Adrenal gland (tissue), 5 donors: Measurements from ENCODE around the gene PHACTR3.
"Not testable (repeated sequence)": the region's sequence is repeated elsewhere in the genome, so short reads cannot be mapped to it uniquely, and the experiment has no call there.

Experiments used
- POLR2A ChIP-seq, 2 donors: fragments of 450-650 bp; IDR thresholded peaks; one replicate each; pipeline ENCODE4 v1.6.1; 2017; ENCODE audit warnings: antibody characterized with exemption in 2 of 2, mild to moderate bottlenecking in 2 of 2, moderate library complexity in 1 of 2
- TF ChIP-seq, protein P1 (sequence below), 6 experiments: fragments of 450-650 bp in 4 of 6; fragments of 200-600 bp in 2 of 6; sonication (generic) in 1 of 6; IDR thresholded peaks; 1 replicate in 5 of 6; 2 replicates in 1 of 6; pipeline versions ENCODE4 v1.5.1 to v1.8.0; 2016 to 2021; ENCODE audit warnings: antibody characterized with exemption in 6 of 6, mild to moderate bottlenecking in 2 of 6, moderate library complexity in 1 of 6
- donor health status: DM: no; HTN: no; CAD: no.

DNA sequence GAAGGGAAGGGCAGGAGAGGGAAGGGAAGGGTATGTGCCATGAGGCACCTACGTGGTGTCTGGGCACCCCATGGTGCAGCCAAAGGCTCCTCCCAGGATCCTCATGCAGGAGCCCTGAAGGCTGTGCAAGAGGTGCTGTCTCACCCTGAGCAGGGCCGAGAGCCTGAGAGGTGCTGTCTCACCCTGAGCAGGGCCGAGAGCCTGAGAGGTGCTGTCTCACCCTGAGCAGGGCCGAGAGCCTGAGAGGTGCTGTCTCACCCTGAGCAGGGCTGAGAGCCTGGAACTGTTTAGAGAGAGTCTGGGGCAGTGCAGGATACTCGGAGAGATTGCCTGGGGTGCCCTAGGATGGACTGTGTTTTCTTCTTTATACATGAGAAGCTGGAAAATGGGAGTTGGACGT, 14.2 kb downstream of the PHACTR3 start:
- TF ChIP-seq, protein P1, sequence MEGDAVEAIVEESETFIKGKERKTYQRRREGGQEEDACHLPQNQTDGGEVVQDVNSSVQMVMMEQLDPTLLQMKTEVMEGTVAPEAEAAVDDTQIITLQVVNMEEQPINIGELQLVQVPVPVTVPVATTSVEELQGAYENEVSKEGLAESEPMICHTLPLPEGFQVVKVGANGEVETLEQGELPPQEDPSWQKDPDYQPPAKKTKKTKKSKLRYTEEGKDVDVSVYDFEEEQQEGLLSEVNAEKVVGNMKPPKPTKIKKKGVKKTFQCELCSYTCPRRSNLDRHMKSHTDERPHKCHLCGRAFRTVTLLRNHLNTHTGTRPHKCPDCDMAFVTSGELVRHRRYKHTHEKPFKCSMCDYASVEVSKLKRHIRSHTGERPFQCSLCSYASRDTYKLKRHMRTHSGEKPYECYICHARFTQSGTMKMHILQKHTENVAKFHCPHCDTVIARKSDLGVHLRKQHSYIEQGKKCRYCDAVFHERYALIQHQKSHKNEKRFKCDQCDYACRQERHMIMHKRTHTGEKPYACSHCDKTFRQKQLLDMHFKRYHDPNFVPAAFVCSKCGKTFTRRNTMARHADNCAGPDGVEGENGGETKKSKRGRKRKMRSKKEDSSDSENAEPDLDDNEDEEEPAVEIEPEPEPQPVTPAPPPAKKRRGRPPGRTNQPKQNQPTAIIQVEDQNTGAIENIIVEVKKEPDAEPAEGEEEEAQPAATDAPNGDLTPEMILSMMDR (IDR thresholded peaks at IDR 0.05) = not testable (repeated sequence)
- not testable (repeated sequence) for TF ChIP-seq POLR2A (IDR thresholded peaks at IDR 0.05)
